Measurements from ENCODE around the gene NBEA.
"Not testable (repeated sequence)": the region's sequence is repeated elsewhere in the genome, so short reads cannot be mapped to it uniquely, and the experiment has no call there.

NBEA gene

DNA sequence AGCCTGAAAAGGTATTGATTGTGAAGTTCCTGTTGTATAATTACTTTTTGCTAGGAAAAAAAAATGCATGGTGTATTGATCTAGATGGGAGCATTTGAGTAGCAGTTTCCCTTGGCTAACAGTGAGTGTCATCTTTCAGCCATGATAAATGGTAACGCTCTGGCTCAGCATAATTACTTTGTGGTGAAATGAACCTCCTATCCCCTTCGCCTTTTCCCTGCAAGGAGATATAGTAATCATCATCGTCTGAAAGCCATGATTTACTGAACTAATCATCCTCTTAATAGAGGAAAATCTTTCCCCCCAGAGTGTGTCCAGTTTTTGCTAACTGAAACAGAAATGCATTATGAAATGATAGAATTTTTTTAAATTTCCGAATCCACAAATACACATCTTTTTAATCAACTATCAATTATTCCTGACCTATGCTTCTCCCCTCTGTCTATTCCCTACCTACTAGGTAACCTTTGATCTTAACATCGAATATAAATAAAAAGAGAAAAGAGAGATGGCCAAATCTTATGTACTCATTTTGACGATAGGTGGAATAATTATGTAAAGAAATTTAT lies 445.7 kb downstream of the NBEA start:
- no peak for DNase-seq (ENCODE audit: low spot score)

DNA sequence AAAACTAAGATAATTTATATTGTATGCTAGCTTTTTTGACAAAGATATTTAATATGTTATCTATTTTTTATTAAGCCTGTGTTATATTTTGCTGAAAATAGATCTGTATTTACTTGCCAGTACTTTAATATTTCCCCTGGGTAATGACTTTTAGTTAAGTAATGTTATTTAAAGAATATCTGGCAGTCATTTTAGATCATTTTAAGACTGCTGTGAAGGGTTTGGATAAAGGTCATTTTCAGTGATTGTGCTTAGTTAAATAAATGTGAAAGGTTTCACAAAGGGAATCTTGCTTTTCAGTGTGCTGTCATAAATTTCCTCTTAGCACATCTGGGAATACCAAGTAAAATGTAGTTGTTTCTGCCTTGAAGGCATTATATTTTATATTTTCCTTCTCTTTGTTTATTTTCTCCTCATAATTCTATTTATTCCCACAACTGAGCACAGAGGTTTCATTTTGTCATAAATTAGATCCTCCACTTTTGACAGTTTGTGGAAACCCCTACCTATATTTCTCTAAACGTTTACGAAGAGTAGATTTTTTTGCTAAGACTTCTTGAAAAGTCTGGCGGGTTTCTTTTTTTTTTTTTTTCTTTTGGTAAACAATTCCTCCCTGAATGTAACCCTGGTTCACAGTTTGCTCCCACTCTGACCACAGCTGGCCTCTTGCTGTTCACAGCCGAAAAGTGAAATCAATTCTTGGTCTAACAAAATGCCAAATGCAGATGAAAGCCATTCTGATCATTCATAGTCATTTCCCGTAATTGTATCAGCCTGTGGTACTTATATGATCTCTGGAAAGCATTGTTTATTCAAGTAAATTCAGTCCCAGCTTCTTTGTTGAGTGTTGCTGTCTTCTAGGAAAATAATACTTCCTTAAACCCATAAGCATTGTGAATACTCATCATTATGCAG lies 446.6 kb downstream of the NBEA start:
- no peak for DNase-seq (ENCODE audit: low spot score)

DNA sequence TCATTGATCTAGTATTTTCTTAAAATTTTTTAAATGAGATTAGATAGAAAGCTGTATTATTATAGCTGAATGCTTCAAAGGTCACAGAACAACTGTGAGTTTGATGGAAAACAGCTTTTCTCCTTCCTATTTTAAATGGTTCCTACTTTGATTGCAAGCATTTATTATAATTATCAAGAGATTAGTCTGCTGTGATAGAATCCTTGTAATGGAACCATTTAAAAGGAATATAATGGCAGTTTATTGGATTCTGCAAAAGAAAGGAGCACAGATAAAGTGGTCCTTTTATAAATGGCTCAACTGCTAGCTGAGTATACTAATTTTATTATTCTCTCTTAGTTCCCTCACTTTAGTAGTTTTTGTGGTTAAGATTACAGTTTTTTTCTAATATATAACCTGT lies 447.5 kb downstream of the NBEA start:
- DNase-seq (ENCODE audit: low spot score): no peak

DNA sequence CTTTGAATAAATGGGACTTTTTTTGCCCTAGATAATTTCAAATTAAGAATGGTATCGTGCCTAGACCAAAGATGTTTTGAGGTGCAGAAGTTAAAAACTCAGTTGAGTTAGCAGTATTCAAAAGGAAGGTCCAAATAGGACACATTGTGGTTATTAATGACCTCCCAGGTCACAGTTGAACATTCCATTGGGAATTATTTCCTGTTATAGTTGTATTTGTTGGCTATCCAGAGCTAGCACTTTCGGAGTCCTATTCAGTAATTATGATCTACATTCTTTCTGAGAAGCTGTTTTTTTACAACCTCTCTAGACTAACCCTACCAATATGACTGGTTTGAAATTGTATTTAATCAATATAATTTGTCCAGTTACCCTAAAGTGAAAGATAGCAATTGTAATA lies 450.7 kb downstream of the NBEA start:
- DNase-seq (ENCODE audit: low spot score): no peak

DNA sequence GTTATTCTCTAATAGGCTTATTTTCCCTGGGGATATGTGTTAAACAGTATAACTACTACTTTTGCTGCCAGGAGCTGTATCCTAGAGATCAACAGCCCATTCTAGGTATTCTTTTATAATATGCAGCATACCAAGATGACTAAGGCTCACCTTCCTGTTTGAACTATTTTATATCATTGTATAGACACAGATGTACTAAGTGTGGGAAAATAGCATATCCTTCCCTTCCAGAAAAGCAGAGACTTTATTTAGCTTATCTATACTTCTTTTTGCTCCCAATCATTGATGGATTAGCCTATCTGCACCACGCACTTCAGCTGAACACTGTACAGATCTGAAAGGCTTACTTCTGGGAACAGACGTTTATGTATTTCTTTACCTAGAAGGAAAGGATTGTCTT lies 451.8 kb downstream of the NBEA start:
- no peak for DNase-seq (ENCODE audit: low spot score)

DNA sequence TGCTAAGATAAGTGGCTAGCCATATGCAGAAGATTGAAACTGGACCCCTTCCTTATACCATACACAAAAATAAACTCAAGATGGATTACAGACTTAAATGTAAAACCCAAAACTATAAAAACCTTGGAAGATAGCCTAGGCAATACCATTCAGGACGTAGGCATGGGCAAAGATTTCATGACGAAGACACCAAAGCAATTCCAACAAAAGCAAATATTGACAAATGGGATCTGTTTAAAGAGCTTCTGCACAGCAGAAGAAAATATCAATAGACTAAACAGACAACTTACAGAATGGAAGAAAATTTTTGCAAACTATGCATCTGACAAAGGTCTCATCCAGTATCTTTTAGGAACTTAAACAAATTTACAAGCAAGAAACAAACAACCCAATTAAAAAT lies 466.2 kb downstream of the NBEA start:
- not testable (repeated sequence) for DNase-seq (ENCODE audit: low spot score)

DNA sequence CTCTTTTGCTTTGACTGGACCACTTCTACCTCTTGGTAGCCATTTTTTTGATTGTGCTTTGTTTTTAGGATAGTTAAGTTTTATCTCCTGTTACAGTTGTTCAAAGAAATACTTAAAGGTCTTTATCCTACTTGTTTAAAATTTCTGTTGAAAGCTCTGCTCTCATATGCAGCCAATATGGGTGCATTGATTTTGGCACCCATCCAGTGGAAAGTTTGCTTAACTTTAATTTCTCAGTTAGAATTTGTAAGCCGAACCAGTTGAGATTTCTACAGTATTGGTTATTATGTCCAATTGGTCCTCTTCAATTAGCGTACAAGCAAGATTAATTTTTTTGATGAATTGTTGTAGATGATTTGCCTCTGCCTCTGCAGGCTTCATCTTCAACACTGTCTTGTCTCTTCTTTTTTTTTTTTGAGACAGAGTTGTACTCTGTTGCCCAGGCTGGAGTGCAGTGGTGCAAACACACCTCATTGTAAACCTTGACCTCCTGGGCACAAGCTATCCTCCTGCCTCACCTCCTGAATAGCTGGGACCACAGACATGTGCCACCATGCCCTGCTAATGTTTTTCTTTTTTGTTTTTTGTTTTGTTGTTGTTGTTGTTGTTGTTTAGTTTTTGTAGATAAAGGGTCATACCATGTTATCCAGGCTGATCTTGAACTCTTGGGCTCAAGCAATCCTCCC lies 469.1 kb downstream of the NBEA start:
- DNase-seq (ENCODE audit: low spot score): no peak

DNA sequence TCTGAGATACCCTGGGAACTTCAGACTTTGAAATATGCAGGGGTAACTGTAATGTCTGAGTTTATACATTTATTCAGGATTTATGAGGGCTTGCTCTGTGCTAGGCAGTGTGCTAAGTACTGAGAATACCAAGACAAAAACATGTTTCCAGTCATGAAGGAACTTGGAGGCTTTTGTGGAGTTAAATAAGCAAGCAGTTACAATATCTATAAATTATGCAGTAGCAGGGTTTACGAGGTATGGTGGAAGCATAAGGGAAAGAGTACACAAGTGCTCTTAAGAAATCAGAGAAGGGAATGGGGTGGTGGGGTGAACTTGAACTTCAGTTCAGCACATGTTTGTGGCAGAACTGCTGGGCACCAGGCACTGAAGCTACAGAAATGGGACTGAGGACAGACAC lies 506.4 kb downstream of the NBEA start:
- no peak for DNase-seq (ENCODE audit: low spot score)

DNA sequence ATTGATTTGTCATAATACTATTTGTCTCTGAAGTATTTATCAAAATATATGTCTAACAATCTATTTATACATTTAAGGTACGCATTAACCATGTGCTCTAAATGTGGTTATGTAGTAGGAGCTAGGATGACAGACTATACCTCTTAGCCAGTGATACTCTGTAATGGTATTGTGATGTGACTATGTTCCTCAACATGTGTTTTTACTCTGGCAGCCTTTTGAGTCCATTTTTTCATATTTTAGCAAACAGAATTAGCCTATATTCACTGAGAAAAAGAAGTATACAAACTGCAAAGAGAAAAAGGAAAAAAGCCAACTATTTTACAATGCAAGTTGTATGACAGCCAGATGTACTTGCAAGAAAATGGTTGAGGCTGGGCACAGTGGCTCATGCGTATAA lies 507.8 kb downstream of the NBEA start:
- DNase-seq (ENCODE audit: low spot score): no peak

DNA sequence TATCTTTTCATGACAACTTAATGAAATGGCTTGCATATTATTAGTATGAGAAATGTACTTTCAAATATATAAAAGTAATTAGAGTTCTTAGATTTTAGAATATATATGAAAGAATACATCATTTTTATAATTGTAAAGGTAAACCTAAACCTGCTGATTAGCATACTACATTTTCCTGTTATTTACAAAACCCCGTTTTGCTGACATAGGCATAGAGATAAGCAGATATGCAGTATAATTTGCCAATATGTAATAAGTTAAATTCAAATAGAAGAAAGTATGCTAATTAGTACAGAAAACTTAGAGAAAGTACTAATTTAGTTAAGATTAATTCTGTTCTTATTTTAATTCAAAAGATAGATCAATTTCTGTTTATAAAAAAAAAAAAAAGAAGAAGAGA lies 513.0 kb downstream of the NBEA start:
- no peak for DNase-seq (ENCODE audit: low spot score)

DNA sequence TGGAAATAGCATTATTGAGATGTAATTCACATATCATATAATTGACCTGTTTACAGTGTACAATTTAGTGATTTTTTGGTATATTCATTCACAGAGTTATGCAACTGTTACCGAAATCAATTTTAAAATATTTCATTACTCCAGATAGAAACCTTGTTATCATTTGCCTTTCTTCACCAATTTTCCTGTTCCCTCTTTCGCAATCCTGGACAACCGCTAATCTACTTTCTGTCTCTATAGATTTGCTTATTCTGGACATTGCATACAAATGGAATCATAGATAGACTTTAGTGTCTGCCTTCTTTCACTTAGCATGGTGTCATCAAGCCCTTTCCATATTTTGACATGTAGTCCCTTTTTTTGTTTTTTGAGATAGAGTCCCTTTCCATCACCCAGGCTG lies 515.2 kb downstream of the NBEA start:
- no peak for DNase-seq (ENCODE audit: low spot score)

DNA sequence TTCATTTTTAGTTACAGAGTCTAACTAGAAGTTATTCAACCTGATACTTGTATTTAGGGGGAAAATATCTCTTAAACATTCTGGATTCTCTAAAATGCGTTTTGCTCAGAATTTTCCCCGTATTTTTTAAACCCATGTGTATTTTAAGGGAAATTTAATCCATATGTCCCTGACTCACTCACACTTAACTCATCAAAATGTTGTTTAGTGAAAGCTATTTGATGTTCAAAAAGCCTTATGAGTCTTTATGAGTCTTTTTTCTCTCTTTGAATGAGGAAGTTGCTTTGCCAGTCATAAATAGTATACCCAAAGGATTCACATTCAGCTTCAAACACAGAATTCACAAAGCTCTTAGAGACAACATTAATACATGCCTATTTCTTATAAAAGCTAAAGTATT lies 518.0 kb downstream of the NBEA start:
- DNase-seq (ENCODE audit: low spot score): no peak

DNA sequence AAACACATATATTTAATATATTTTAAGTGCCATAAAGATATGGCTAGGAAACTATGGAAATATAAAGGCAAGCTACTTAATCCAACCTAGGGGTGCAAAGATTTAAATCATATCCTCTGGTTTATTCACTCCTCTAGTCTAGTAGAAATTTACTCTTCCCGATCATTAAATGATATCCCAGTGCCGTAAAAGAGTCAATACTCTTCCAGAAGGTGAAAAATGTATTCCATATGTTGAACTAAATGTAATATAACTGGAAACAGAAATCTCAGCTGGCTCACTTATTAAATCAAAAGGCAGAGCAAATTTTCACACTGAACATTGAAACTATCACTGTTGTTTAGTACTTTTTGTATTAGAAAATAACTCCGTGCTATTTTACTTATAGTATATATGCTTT lies 523.3 kb downstream of the NBEA start:
- no peak for DNase-seq (ENCODE audit: low spot score)

DNA sequence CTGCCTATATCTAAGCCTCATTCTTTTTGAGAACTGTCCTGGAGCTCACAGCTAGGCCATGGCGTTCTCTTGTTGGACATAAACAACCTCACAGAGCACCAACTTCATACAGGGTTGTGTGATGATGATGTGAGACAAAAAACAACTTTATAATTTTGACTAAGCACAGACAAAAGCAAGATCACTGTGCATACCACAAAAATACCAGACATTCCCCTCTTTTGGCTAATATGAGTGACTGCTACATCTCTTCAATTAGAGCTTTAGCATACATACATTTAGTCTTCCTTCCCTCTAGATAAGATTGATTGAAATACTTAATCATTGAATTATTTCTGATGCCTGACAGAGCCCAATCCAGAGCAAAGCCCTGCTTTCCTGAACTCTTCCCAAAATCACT lies 526.1 kb downstream of the NBEA start:
- DNase-seq (ENCODE audit: low spot score): peak; percentile 2

DNA sequence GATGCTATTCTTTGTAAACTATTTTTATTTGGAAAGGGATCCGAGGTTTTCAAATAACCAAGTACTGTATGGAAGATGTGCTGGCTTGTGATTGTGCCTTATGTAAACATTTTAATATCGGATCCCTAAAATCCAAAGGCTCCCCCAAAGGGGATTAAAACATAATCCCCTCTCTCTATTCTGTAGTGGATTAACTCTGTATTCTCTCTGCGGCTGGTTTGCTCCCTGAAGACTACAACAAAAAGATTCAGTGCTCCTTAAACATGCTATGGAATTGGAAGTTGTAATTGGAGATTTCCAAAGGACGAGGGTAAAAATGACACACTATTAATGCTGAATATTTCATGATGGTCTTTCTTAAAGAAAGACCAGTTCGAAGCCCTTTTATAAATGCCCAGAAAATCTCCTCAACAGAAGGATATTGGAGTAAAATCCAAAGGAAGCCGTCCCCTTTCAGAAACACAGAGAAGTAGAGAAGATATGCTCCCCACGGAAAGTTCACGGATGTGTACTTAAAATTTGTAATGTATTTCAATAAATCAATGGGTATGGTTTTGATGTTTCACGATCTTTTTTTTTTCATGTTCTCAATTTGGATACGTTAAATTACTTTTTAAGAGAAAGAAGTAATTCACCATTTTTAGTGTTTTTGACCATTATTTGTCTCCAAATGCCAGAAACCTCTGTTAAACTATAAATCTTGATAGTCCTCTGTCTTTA lies 527.9 kb downstream of the NBEA start:
- no peak for DNase-seq (ENCODE audit: low spot score)

DNA sequence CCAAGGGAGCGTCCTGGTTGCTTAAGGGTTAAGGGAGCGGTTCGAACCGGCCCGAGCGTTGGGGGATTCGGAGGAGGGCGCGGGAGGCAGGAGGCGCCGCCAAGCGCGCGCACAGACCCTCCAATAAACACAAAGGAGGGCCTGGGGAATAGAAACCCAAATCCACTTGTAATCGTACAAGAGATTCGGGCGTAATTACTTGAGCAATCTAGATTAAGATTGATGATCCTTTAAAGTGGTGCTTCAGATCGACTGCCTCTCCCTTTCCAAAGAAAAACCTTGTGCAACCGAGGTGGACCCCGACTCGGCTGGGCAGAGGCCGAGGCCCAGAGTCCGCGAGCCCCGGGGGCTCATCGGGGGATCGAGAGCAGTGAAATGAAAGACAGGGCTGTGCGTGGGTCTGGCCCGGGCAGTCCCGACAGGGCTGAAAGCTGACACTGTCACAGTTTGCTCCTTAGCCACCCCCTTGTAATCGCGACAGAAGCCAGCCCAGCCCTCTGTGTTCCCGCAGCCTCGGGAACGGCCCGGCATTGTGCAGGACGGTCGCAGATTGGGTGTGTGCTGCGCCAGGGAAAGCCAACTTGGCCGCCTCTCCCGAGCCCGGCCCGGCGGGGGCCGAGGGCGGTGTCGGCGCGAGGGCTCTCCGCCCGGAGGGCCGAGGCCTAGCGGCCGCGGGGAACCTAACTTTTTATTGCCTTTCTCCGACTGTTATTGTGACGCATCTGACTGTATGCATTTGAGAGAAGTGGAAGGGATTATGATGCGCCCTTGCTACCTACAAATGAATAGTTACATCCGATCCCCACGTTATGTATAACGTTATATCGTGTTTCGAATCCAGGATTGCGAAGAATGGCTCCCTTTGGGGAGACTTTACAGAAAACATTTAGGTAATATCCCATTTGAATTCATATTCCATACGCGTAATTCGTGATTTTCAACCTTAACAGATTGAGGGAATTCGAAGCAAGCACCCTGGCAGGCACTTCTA lies 528.9 kb downstream of the NBEA start:
- DNase-seq (ENCODE audit: low spot score): peak; percentile 6

DNA sequence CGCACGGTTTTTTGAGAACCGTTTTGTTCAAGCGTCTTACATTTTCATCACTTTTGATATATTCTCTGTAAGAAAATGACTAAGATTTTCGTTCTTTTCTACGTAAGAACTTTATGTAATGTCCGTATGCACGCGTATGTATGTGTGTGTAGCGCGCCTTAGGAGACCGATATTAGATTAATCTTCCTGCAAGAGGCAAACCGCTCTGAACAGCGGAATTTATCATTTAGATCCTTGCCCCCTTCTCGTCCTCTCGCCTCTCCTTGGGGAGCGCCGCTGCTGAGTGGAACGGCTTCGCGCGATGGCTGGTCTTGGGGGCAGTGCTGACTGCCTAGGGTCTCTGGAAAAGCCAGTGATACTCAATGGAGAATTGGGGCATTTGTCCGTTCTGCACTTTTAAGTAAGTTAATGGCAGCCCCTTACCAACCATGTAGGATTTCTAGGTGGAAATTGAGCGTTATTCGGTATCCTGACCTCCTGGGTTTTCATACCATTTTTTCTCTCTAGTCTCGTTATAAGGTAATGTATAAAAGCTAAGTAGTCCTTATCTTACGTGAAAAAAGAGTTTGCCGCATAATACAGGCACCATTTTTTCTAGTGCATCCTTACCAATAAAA lies 529.7 kb downstream of the NBEA start:
- DNase-seq (ENCODE audit: low spot score): no peak

DNA sequence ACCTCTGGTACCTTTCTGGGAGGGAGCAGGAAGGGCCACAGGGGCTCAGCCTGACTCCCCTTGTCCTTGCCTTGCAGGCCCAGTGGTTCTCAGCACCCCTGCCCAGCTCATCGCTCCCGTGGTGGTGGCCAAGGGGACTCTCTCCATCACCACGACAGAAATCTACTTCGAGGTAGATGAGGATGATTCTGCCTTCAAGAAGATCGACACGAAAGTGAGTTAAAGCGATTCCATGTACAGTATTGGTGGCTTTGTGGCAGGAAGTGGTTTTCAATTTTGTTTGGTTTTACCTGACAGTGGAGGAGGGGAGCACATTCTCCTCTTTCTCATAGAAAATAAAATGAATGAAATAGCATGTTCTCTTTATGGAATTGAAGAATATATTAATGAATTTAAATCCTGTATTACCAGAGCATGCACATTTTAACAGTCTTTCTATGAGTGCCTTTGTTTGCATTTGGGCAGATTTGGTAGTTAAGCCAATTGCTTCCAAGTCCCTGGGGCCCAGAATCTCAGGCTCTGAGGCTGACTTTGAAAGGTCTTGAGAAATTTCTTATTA lies 530.3 kb downstream of the NBEA start:
- DNase-seq (ENCODE audit: low spot score): no peak

DNA sequence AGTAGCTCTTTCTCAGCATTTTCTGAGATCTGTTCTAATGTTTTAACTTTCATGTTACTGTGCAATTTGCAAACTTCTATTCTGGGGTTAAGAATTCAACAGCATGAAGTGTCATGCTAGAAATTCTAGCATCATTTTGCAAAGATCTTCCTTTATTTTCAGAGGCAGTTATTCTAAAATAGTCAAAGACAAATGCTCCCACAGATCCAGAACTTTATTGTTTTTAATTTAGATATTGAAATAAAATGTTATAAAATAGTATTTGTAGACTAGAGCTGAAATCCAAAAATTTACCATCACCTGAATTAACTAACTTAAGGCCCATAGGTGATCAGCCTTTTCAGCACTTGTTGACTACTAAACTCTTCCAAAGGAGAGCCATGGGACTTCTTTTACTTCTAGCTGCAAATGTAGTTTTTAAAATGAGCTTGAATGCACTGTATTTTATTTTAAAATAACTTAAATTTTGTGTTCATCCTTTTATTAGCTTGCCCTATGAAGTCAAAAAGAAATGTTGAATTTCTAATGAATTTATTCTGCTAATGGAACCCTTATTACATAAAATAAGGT lies 531.2 kb downstream of the NBEA start:
- DNase-seq (ENCODE audit: low spot score): no peak

DNA sequence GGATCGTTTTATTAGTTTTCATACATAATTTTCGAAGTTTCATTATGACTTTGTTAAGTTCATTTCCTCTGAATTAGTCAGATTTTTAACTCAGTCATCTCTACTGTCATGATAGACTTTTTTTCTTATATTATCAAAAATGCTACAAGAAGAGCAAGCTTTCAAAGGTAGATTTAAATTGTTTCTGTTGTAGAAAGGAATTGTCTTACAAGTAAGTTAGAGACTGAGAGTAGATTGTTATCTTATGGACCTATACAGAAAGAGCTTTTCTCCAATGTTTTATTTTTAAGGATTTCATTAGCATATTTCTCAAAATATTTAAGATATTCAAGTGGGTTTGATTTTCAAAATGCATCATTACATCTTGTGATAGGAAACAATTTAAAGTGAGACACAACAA lies 531.7 kb downstream of the NBEA start:
- DNase-seq (ENCODE audit: low spot score): no peak
